GM12872 (cell line): ENCODE measurements around the gene ALDH5A1.

ENCODE experiments used
- TF ChIP-seq, protein P1 (sequence below): IDR thresholded peaks from 3 replicates; pipeline ENCODE4 v1.5.1; 2011; ENCODE audit warnings: low read depth, mild to moderate bottlenecking, low read length, moderate library complexity; ENCODE audit not compliant: insufficient read depth

ALDH5A1 gene

DNA sequence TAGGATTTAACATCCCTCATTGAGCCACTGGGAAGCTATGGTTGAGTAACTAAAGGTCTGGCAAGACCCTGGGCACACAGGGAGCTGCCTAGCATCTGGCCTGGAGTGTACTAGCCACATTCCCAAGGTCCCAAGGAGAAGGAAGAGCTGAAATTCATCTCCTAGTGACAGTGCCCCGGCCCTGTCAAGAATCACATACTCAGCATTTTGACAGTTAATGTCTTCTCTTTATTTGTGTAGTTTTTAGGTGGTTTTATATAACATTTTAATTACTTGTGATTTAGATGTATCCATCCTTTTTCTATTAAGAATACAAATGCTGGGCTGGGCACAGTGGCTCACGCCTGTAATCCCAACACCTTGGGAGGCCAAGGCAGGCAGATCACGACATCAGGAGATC is 40.4 kb downstream of the ALDH5A1 start:
- TF ChIP-seq, protein P1, sequence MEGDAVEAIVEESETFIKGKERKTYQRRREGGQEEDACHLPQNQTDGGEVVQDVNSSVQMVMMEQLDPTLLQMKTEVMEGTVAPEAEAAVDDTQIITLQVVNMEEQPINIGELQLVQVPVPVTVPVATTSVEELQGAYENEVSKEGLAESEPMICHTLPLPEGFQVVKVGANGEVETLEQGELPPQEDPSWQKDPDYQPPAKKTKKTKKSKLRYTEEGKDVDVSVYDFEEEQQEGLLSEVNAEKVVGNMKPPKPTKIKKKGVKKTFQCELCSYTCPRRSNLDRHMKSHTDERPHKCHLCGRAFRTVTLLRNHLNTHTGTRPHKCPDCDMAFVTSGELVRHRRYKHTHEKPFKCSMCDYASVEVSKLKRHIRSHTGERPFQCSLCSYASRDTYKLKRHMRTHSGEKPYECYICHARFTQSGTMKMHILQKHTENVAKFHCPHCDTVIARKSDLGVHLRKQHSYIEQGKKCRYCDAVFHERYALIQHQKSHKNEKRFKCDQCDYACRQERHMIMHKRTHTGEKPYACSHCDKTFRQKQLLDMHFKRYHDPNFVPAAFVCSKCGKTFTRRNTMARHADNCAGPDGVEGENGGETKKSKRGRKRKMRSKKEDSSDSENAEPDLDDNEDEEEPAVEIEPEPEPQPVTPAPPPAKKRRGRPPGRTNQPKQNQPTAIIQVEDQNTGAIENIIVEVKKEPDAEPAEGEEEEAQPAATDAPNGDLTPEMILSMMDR = no peak

DNA sequence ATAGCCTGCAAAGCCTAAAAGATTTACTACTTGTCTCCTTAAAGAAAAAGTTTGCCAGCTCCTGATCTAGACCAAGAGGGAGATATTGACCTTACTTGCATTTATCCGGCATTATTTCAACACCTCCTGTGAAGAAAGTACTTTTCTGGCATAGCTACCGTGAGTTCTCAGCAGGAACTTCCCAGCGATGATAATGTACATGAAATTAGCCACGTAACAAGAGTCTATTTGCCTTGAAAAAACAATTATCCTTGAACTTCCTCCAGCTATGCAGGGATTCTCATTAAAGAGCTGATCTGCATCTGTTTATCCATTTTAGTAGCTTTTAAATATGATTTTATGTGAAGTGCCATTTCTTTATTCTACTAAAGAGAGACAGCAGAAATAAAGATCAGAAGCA is 41.7 kb downstream of the ALDH5A1 start:
- TF ChIP-seq, protein P1 = no peak

DNA sequence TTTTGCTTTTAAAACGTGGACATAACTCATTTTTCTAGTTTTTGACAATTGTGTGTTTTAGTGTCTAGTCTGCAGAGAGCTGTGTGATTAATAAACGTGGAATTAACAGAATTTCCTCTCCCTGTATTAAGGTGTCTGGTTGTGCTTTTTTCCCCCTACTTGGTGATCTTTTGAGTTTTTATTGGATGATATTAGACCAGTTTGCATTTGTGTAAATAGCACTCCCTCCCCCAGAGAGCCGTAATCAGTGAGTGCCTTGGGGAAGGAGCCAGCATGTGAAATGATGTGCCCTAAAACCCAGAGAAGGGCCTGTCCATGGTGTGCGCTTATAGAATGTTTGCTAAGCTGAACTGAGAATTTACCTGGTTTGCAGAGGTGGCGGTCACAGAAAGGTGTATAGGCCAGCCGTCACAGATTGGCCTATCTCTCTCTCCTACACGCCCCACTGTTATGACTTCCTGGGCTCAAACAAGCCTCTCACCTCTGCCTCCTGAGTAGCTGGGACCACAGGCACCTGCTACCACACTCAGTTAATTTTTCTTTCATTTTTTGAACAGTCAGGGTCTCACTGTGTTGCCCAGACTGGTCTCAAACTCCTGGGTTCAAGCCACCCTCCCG is 42.4 kb downstream of the ALDH5A1 start:
- TF ChIP-seq, protein P1 = no peak

DNA sequence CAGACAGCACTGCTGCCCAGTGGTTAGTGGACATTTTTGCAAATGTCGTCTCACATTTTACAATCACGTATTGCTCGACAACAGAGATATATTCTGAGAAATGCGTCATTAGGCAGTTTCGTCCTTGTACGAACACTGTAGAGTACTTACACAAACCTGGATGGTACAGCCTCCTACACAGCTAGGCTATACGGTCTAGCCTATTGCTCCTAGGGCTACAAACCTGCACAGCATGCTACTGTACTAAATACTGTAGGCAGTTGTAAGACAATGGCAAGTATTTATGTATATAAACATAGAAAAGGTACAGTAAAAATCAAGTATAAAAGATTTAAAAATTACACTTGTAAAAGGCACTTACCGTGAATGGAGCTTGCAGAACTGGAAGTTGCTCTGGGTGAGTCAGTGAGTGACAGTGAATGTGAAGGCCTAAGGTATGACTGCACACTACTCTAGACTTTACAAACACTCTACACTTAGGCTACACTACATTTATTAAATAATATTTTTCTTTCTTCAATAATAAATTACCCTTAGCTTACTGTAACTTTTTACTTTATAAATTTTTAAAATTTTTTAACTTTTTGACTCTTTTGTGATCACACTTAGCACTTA is 43.1 kb downstream of the ALDH5A1 start:
- TF ChIP-seq, protein P1 = no peak

DNA sequence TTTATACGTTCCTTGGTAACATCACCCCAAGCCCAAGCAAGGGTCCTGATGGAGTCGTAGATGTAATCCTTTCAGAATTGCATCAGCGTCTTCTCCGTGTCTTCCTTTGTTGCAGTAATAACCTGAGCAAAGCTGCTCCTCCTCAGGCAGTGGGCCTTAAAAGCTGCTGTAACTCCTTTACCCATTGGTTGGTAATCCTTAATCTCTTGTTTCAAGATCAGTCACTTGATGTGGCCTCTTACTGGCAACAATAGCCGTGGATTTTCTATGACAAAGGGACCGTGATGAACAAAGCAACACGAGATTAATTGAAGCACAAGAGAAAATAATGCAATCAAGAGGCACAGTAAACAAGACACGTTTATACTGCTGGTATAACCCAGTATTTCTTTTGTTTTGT is 44.6 kb downstream of the ALDH5A1 start:
- TF ChIP-seq, protein P1 = no peak

DNA sequence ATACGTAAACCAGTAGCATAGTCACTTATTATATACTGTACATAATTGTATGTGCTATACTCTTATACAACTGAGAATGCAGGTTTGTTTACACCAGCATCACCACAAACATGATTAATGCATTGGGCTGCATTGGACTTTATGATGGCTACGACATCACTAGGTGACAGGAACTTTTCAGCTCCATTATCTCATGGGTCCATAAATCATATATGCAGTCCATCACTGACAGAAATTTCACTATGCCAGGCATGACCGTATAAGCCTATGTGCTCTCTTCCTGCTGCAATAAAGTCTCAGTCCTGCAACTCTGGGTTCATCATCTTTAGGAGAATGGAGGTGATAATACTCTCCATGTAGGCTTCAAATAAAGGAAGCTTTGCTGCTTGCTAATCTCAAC is 45.4 kb downstream of the ALDH5A1 start:
- TF ChIP-seq, protein P1 = no peak

DNA sequence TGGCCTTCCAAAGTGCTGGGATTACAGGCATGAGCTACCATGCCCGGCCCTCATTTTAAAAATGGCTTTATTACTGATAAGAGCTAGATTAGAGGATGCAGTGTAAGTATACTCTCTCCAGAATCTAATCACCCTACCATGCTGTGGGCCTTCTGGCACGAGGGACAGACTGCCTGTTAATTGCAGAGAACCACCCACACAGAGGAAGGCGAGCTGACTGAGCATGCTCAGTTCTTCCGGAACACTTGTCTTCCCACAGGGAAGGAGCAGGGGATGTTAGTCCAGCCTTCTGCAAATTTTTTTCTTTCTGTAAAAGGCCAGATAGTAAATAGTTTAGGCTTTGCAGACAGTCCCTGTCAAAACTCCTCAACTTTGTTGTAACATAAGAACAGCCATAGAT is 48.9 kb downstream of the ALDH5A1 start:
- TF ChIP-seq, protein P1 = no peak

DNA sequence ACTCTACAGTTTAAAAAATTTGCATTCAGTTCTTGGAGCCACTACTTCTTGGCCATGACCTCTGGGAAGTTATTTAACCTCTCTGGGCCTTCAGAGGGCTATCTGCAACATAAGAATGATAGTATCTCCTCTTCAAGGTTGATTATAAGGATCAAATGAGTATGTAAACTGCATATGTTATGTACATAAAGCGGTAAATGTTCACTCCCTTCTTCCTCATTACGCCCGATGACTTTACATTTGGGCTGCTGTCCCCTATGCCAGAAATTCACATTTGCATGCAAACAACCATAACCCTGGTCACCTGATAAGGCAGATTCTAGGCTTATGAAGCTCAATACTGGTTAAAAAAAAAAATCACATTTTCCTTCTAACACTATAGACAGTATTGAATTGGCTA is 50.4 kb downstream of the ALDH5A1 start:
- TF ChIP-seq, protein P1 = no peak
